GM19328 (cell line): ENCODE results near the gene JAKMIP2.
"Not testable (repeated sequence)": the region's sequence is repeated elsewhere in the genome, so short reads cannot be mapped to it uniquely, and the experiment has no call there.

Source experiments
- ATAC-seq: cut with Tn5 transposase; IDR thresholded peaks from one replicate; pipeline ENCODE4 v1.9.1; 2021; ENCODE audit warnings: mild to moderate bottlenecking, moderate library complexity; ENCODE audit not compliant: unreplicated experiment

Gene JAKMIP2

DNA sequence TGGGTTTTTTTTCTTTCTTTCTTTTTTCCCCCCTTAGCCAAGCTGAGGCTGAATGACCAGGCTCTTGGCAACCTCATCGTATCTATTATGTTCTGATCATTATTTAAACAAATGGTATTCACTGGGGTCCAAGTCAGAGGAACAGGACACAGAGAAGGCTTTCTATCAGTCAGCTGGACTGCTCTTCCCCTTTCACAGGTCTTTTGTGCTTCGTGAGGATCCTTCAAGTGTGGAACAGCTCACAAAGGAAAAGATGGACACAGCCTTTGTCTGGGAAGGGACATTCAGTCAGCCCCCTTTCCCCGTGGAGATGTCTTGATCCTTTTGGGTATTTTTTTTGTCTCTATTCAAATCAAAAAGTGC lies 218.4 kb downstream of the JAKMIP2 start:
- ATAC-seq = no peak

DNA sequence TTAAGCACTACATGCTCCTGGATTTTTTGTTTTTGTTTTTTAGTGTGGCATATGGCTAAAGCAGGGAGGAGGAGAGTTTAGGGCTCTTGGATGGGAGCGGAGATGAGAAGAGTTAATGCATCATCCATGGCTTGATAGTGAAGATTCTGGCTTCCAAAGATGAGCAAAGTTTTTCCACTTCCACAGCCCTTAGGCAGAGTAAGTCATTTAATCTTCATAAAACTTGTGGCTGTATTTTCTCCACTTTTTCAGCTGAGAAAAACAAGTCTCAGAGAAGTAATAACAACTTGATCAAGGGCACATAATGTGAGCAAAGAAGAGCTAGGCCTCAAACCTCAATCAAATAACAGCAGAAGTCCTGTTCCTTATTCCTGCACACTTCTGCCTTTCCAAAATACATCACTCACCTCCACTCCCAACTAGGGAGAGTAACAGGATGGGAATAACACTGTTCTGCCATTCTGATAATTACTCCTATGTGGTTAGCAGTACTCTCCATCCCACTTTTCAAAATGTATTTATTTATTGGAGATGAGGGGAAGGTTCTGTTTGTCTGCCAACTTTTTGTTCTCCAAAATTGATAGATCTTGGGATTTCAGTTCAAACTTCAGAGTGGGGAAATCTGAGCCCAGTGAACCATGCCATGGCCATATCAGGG lies 218.9 kb downstream of the JAKMIP2 start:
- ATAC-seq = no peak

DNA sequence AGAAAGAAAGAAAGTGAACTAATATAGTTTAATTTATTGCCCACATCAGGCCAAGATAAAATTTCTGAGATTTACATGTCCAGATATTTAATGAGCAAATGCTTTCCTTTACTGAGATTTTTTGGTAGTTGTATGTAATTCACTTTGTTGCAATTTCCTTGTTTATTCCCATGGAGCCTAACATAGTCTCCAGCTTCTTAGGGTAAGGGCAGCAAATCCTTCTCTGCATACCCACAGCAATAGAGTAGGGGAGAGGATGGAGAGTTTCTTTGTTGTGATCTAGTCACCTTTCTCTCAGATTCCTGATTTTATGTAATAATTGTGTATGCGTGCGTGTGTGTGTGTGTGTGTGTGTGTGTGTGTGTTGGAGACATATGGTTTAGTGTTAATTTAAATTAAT lies 221.1 kb downstream of the JAKMIP2 start:
- no peak for ATAC-seq

DNA sequence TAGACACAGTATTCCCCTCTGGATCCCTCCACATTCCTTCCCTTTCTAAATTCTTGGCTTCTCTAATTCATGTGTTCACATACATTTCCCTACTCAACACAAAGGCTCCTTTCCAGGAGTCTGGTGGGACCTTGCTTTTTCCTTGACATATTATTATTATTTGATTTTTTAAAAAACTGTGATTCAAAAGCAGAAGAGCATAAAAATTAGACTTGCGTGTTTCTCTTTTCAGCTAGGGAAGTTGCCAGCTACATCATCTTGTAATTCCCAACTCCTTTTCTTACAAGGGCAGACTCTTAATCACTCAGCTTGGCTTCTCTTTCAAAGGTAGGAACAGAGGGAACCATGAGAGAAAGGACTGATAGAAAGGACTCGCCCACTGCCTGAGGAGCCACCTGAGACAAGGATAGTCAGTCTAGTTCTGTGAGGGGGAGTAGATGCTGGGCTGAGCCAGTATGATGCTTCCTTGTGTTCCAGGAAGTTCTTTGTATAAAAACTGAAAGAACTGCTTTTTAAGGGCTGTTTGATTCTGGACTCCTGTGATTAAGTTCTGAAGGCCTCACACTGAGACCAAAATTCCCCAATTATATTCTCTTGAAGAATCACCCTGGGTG lies 221.7 kb downstream of the JAKMIP2 start:
- ATAC-seq = no peak

DNA sequence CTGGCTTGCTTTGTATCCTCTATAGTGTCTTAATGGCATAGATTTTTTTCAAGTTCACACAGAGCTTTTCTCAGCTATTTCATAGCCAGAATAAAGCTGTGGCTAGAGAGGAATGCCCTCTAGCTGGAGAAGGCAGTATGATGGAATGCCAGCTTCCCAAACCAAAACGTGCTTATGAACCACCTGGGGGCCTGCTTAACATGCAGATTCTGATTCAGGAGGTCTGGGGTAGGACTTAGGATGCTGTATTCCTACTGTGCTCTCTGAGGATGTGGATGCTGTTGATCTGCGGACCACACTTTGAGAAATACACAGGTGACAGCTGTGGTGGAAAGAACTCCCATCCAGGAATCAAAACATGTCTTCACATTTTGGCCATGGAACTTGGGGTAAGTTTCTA lies 222.8 kb downstream of the JAKMIP2 start:
- ATAC-seq = no peak

DNA sequence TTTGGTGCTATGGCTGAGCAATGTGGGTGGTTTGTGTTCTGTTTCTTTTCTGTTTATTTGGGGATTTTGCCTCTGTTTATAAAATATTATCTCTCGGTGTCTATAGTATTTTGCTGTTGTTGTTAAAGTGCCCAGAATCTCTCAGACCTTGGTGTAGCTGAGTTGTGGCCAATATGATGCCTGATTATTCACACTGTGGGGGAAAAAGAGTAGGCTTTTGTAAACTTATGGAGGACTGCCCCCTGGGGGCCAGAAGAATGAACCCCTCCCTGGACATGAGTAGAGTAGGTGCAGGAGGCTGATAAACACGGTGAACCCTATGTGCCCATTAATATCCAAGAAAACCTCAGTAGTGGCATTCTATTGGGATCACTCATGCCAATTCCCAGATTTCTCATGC lies 223.7 kb downstream of the JAKMIP2 start:
- no peak for ATAC-seq

DNA sequence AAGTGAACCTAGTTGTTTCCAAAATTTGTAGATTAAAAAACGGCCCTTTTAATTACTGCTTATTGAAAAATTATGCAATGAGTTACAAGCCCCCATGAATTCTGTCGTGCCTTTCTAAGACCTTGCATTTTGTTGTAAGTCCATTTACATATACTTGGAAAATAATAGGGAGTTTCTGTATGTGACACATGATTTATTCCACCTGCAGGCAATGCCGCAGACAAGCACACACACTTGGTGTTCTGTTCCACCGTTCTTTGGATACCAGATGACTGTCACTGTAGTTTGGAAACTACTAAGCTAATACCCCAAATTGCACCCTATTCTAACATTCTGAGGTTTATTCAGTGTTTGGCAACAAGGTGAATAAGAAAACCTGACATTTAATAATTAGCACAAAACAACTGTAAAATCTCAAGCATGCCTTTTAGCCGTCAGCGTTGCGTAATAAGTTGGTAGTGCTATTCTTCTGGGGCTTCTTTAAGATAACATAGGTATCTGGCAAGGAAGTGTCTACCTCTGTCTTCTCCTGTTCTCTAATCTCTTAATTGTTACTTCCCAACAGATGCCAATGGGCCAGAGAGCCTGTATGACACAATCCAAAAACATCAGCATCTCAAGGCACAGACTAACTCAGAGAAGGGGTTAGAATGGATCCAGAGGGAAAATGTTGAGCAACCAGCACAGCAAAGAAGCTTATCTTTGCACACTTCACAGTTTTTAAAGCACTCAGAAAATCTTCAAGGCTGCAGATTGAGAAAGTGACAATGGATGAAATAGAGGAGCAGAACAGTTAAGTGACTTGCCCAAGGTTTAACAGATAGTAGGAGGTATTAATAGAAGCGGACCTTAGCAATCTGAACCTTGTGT lies 224.4 kb downstream of the JAKMIP2 start:
- ATAC-seq = no peak

DNA sequence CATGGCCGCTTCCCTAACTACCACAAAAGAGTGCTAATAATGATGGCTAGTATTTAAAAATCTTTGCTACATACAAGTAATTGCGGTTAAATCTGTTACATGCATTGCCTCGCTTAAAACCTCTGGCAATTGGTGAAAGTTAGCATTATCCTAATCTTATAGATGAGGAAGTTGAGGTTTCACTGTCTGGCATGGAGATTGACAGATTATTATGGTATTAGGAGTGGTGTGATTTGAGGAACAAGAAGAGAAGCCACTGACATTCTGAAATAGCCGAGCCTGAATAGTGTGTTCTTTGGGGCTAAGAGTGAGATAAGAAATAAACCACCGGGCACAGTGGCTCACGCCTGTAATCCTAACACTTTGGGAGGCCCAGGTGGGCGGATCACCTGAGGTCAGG lies 227.4 kb downstream of the JAKMIP2 start:
- ATAC-seq = no peak

DNA sequence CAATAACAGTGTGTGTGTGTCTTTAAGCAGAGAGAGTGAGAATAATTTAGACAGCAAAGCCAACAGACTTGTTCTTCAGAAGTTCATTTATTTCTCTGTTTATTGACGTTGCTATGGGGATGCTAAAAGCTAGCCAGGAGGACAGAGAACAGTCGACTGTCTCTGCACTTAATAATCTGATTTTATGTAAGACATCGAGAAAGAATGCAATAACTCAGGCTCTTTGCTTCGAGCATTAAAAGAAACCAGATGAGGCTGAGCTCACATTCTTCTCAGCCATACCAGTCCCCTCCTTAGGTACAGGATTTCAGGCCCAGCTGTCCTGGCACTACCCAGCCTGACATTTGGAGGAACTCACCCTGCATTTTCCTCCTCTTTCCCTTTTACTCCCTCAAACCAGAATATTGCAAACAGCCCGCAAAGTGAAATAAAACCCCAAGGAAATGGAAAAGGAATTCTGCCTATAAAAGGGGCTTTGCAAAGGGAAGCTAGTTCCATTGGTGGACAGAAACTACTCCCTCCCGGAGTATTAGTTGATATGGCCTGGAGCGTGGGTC lies 228.2 kb downstream of the JAKMIP2 start:
- ATAC-seq = no peak

DNA sequence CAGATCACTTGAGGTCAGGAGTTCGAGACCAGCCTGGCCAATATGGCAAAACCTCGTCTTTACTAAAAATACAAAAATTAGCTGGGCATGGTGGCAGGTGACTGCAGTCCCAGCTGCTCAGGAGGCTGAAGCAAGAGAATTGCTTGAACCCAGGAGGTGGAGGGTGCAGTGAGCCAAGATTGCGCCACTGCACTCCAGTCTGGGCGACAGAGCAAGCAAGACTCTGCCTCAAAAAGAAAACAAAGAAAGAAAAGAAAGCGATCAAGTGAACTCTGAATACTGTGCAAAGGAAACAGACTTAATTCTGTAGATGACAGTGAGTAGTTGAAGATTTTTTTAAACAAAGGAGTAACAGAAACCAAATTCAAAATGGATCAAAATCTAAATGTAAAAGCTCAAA lies 228.7 kb downstream of the JAKMIP2 start:
- ATAC-seq = not testable (repeated sequence)

DNA sequence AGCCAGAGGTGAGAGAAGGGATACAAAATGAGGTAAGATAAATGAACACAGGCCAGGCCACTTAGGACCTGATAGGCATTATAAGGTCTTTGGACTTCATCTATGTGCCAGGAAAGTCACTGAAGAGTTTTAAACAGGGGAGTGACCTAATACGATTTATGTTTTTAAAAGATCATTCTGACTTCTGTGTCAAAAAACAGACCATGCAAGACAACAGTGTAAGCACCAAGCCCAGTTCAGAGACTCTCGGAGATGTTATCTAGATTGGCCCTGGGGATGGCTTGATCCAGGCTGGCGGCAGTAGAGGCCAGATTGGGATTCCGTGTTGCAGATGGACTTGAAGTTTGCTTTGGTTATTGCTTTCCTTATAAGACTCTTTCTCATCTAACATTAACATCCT lies 229.6 kb downstream of the JAKMIP2 start:
- no peak for ATAC-seq

DNA sequence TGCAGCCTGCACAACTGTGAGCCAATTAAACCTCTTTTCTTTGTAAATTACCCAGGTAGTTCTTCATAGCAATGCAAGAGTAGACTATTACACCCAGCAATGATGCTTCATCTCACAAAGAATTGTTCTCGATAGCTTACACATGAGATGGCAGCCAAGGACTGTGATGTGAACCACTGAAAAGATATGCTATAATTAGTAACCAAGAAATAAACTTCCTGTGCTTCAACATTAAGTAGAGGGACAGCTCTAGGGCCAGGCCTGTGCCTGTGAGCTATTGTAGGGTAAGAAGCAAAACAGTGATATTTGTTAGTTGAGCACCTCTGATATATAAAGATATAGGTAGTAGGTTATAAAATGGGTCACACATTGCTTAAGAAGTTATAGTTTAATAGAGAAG lies 230.9 kb downstream of the JAKMIP2 start:
- no peak for ATAC-seq

DNA sequence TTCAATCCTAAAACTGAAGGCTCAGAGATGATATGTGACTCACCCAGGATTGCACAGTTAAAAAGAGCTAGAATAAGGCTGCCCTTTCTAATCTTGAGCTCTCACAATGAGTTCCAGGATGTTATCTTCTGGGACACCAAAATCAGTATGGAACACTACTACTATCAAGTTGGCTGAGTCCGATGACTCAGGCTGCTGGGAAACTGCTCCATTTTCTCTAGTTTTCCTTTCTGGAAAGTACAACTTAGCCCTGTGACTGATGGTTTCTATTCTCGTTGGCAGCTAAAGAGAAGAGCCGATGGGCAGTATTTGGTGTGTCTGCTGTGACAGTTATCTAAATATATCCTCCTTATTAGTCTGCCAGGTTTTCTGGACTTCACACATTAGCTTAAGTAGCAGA lies 234.8 kb downstream of the JAKMIP2 start:
- ATAC-seq = no peak

DNA sequence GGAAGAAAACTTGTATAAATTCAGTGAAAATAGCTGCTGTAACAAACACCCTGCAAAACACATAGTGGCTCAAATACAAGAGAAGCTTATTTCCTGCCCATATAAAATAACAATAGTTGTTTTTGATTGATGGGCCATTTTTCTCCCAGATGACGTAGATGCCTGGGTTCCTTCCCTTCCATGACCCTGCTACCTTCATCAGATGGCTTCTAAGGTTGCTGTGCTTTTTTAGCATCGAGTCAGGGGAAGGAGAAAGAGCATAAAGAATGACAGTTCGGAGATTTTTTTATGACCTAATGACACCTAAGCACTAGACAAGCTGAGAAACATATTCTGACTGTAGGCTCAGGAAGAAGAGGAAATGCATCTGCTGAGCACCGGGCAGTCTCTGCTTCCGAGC lies 238.0 kb downstream of the JAKMIP2 start:
- no peak for ATAC-seq

DNA sequence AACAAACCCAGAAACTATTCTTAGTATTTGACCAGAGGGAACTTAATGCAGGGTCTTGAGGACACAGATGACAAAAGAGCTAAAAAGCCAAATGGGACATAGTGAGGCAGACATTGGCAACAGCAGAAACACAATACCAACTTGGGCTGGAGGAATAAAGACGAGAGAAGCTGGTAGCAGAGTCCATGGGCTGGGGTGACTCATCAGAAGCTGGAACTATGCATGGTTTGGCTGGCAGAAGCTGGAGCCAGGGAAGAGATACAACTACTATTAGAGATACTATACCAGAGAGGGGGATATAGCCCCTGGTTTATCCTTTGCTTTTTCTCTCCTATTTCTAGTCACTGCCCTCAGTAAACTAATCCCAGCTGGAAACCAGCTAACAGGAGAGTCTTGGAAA lies 243.5 kb downstream of the JAKMIP2 start:
- no peak for ATAC-seq

DNA sequence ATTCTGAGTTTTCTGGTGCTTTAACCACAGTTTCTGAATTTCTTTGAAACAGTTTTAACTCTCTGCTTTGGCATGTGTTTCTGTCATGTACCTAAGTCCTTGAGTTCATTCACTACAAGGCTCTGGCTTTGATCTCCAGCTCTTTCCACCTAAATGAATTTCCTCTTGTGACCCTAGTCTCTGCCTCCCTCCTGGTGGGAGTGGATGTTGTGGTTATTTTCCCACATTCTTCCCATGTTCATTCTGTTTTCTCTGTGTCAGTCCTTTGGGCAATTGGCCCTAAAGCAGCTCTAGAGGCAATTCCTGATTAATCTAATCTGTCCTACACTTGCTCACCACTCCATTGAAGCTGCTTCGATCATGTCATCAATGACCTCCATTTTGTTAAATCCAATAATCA lies 244.3 kb downstream of the JAKMIP2 start:
- ATAC-seq = no peak
